Chondrocyte (in vitro differentiated cells): Measurements from ENCODE around the gene TRNT1. TPM values are rescaled to one million over a fixed set of nuclear protein-coding genes. Genes with fewer than 3 reads are reported as not detected.

ENCODE experiments used
- DNase-seq: peaks from one replicate; pipeline ENCODE4 v3.0.0; 2021; ENCODE audit warnings: mixed read lengths, low spot score
- H3K27ac Mint-ChIP-seq: one replicate; pipeline ENCODE4 v1.8.0; 2021; ENCODE audit warnings: mild to moderate bottlenecking, moderate library complexity, mixed read lengths; ENCODE audit not compliant: unreplicated experiment
- H3K27me3 Mint-ChIP-seq: 2 replicates; pipeline ENCODE4 v1.8.0; 2021; ENCODE audit warnings: low read depth, mixed read lengths
- H3K36me3 Mint-ChIP-seq: 2 replicates; pipeline ENCODE4 v1.8.0; 2021; ENCODE audit warnings: low read depth, mixed read lengths
- H3K4me1 Mint-ChIP-seq: 2 replicates; pipeline ENCODE4 v1.8.0; 2021; ENCODE audit warnings: low read depth, mild to moderate bottlenecking, mixed read lengths
- H3K4me3 Mint-ChIP-seq: one replicate; pipeline ENCODE4 v1.8.0; 2021; ENCODE audit warnings: mild to moderate bottlenecking, moderate library complexity, mixed read lengths; ENCODE audit not compliant: unreplicated experiment
- H3K9me3 Mint-ChIP-seq: 2 replicates; pipeline ENCODE4 v1.8.0; 2021; ENCODE audit warnings: low read depth, mixed read lengths
- total RNA-seq: library from RNA; stranded (reverse); gene quantifications from 3 replicates; pipeline ENCODE4 v1.2.1, GENCODE V29; 2021
- TF ChIP-seq, protein P1 (sequence below): fragments of 200-600 bp; sonication (generic); IDR thresholded peaks from 2 replicates; pipeline ENCODE4 v1.5.0; 2021; ENCODE audit warnings: antibody characterized with exemption, mild to moderate bottlenecking, moderate library complexity

The TRNT1 gene
- total RNA-seq, 1 donor from 2014 or later = 24.4 TPM

DNA sequence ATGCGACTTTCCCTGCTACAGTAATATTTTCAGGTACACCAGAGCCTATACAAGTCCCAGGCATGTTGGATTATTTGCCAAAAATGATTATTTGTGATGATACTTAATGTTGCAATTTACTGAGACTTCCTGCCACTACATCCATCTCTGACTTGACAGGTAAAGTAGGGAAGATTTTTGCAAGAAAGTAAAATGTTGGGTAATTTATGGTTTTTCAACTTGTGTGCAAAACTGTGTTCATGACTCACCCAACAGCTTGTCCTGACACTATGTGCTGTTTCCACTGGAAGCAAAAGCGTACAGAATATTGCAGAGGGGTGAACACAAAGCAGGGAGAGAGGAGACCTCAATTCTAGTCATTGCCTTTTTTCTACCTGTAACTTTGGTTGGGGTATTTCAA lies 58.1 kb downstream of the TRNT1 start:
- TF ChIP-seq, protein P1, sequence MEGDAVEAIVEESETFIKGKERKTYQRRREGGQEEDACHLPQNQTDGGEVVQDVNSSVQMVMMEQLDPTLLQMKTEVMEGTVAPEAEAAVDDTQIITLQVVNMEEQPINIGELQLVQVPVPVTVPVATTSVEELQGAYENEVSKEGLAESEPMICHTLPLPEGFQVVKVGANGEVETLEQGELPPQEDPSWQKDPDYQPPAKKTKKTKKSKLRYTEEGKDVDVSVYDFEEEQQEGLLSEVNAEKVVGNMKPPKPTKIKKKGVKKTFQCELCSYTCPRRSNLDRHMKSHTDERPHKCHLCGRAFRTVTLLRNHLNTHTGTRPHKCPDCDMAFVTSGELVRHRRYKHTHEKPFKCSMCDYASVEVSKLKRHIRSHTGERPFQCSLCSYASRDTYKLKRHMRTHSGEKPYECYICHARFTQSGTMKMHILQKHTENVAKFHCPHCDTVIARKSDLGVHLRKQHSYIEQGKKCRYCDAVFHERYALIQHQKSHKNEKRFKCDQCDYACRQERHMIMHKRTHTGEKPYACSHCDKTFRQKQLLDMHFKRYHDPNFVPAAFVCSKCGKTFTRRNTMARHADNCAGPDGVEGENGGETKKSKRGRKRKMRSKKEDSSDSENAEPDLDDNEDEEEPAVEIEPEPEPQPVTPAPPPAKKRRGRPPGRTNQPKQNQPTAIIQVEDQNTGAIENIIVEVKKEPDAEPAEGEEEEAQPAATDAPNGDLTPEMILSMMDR = no peak
- Mint-ChIP-seq H3K27ac (no peak overlapping the region), H3K27me3 (peaks cover 26% of the 10 kb centered on the region), H3K4me1 (no peaks in the 10 kb centered on the region), H3K9me3 (peaks cover 12% of the 10 kb centered on the region), H3K36me3 (peaks cover 2% of the 10 kb centered on the region), H3K4me3 (no peak overlapping the region)
- DNase-seq = no peak

DNA sequence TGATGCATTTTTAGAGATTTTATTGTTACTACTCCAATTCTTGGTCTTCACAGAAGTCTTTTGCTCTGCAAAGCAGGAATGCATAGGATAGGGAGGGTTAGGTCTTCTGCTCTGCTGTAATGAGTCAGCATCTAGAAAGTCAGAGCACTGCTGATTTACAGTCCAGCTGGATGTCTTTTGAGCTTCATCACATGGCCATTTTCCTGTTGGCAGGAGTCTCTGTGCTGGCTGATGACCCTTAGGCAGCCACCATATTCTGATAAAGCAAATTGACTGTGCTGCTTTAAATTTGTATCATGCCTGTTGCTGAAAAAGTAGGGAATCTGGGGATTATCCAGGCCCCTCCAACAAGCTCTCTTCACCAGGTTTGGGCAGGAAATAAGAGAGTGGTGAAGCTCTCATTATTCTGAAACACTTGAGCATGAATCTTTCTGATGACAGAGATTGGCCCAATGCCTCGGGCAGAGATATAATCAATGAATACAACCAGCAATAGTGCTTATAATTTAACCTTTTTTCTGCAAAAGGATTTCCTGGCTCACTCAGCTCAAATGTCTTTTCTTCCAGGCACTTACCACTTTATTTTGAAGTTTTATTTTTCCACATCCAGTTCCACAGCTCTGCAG lies 62.5 kb downstream of the TRNT1 start:
- DNase-seq = no peak
- no peaks in the 10 kb centered on the region for H3K4me1 Mint-ChIP-seq
- no peak overlapping the region for H3K27ac Mint-ChIP-seq

DNA sequence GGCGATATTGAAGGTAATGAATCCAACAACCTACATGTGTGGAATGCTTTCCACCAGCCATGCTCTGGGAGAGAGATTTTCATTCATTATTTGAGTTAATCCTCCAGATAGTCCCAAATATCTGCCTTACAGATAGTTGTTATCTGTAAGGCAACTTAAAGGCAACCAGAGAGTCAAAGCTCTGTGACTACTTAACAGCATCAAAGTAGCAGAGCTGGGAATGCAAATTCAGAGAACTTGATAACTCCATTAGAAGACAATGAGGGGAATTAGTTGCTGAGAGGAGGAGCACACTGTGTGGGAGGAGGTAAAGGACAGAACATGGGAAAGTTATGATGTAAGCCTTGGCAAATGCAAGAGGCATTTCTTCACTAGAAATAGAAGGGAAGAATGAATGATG lies 63.2 kb downstream of the TRNT1 start:
- no peak overlapping the region for H3K27ac Mint-ChIP-seq
- H3K27me3 Mint-ChIP-seq = peaks cover 39% of the 10 kb centered on the region
- TF ChIP-seq, protein P1 = no peak
- H3K36me3 Mint-ChIP-seq = peaks cover 2% of the 10 kb centered on the region
- H3K9me3 Mint-ChIP-seq = peaks cover 12% of the 10 kb centered on the region
- no peak overlapping the region for H3K4me3 Mint-ChIP-seq
- no peaks in the 10 kb centered on the region for H3K4me1 Mint-ChIP-seq
- DNase-seq = no peak

More for the DNA sequence above, 62.5 kb downstream of the TRNT1 start:
- TF ChIP-seq, protein P1 = no peak
- no peak overlapping the region for H3K4me3 Mint-ChIP-seq
- H3K27me3 Mint-ChIP-seq = peaks cover 39% of the 10 kb centered on the region
- peaks cover 12% of the 10 kb centered on the region for H3K9me3 Mint-ChIP-seq
- peaks cover 2% of the 10 kb centered on the region for H3K36me3 Mint-ChIP-seq

DNA sequence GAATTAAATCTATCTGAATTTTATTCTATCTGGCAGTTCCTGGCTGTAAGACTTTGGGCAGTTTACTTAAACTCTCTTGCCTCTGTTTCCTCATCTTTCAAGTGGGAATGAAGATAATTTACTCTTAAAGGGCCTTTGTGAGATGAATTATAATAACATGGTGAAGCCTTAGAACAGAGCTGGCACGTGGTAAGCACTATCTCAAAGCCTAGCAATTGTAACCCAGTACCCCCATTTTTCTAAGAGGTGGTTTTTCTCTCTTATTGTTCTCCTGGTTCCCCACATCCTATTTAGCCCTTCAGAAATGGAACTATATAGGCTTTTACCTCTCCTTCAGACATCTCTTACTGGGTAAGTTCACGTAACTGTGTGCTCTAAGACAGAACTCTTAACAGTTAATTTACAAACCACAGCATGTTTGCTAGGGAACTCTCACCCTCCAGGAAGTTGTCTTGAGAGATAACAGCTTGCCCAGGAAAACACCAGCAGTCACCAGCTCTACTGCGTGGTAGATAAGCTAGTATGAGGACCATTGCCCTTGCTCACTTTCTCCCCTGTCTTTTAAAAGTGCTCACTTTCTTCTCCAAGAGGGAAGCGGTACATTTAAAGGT lies 65.0 kb downstream of the TRNT1 start:
- no peak for DNase-seq
- no peak overlapping the region for H3K4me3 Mint-ChIP-seq

DNA sequence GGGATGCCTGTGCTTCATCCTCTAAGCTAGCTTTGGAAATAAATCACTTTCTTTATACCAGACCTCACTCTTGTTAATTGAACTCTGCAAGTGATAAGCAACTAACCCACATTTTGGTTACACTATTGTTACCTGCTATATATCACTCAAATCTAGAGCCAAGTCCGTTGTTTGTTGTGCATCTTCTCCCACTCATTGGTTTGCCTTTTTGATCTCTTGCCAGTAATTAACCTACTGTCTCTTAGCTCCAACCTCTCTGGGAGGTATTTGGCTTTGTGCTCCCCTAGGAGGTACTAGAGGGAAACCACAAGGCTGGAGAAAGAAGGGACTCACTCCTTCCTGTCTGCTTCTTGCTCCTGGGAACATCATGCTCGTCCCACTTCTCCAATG lies 65.5 kb downstream of the TRNT1 start:
- H3K4me3 Mint-ChIP-seq = no peak overlapping the region
- H3K27ac Mint-ChIP-seq = no peak overlapping the region
- TF ChIP-seq, protein P1 = no peak
- H3K27me3 Mint-ChIP-seq = peaks cover 37% of the 10 kb centered on the region
- no peaks in the 10 kb centered on the region for H3K4me1 Mint-ChIP-seq
- H3K9me3 Mint-ChIP-seq = no peaks in the 10 kb centered on the region
- no peak for DNase-seq
- H3K36me3 Mint-ChIP-seq = no peaks in the 10 kb centered on the region

More for the DNA sequence above, 65.0 kb downstream of the TRNT1 start:
- peaks cover 37% of the 10 kb centered on the region for H3K27me3 Mint-ChIP-seq
- H3K36me3 Mint-ChIP-seq = no peaks in the 10 kb centered on the region
- no peak overlapping the region for H3K27ac Mint-ChIP-seq
- TF ChIP-seq, protein P1 = no peak
- no peaks in the 10 kb centered on the region for H3K4me1 Mint-ChIP-seq
- peaks cover under 1% of the 10 kb centered on the region for H3K9me3 Mint-ChIP-seq
